HCT116 (cell line): ENCODE measurements around the gene ASPHD1. TPM values are rescaled to one million over a fixed set of nuclear protein-coding genes. Genes with fewer than 3 reads are reported as not detected.

Source experiments
- ATAC-seq: fragments of 200-7000 bp; cut with Tn5 transposase; 2 replicates; pipeline ENCODE4 v1.9.1; 2020; ENCODE audit warnings: mild to moderate bottlenecking, moderate library complexity
- BruUV-seq: library from RNA; stranded (reverse); fragments of 400-500 nt; replicated peaks from 2 replicates; lab custom pipeline; 2021; lab: Mats Ljungman, UMichigan
- CTCF ChIA-PET: fragments of 300-600 bp; sonication (Branson Sonifier 250); formaldehyde crosslinking; loops from one replicate; lab custom pipeline; 2021; ENCODE audit warnings: antibody characterized with exemption; lab: Charles Lee
- POLR2A ChIA-PET: fragments of 300-600, 350-600 bp; sonication (Branson Sonifier 250); formaldehyde crosslinking; loops from one replicate; lab custom pipeline; 2021; ENCODE audit warnings: antibody characterized with exemption; lab: Charles Lee
- RAD21 ChIA-PET, 2 experiments: fragments of 300-600 bp; sonication (Branson Sonifier 250); formaldehyde crosslinking; loops; one replicate each; lab custom pipeline; 2023; ENCODE audit warnings: low total read pairs in 2 of 2; ENCODE audit not compliant: uncharacterized antibody in 2 of 2, unreplicated experiment in 2 of 2, low non-redundant PET in 1 of 2; lab: Charles Lee
- DNase-seq: peaks from one replicate; pipeline ENCODE4 v3.0.0-alpha.2; 2010; ENCODE audit warnings: low read depth, low spot score
- H2AFZ ChIP-seq: fragments of 200-600 bp; shearing (Covaris generic), sonication (generic); 2 replicates; pipeline ENCODE4 v1.6.1; 2017; ENCODE audit warnings: low read depth, mixed run types, mixed read lengths, antibody characterized with exemption, low read length; ENCODE audit not compliant: poor library complexity, severe bottlenecking
- H3K27ac ChIP-seq: 2 replicates; pipeline ENCODE4 v1.5.1; 2012; ENCODE audit warnings: low read depth, low read length
- H3K27me3 ChIP-seq: fragments of 200-600 bp; sonication (generic); 2 replicates; pipeline ENCODE4 v1.6.1; 2016; ENCODE audit warnings: mixed run types, low read length, mixed read lengths; ENCODE audit not compliant: insufficient read depth
- H3K36me3 ChIP-seq, 2 experiments: fragments of 200-500 bp in 1 of 2; fragments of 200-600 bp in 1 of 2; sonication (Bioruptor generic) in 1 of 2; sonication (generic) in 1 of 2; 2 replicates each; pipeline versions ENCODE4 v1.5.1 to v1.6.1; 2014 to 2016; ENCODE audit warnings: low read length in 2 of 2, inconsistent platforms in 1 of 2, mixed read lengths in 1 of 2, mixed run types in 1 of 2; ENCODE audit not compliant: insufficient read depth in 2 of 2, control insufficient read depth in 1 of 2
- H3K4me1 ChIP-seq, 2 experiments: fragments of 200-600 bp in 1 of 2; sonication (generic) in 1 of 2; 2 replicates each; pipeline versions ENCODE4 v1.5.1 to v1.6.1; 2012 to 2017; ENCODE audit warnings: low read length in 2 of 2, inconsistent platforms in 1 of 2, mild to moderate bottlenecking in 1 of 2, mixed read lengths in 1 of 2, mixed run types in 1 of 2, moderate library complexity in 1 of 2; ENCODE audit not compliant: insufficient read depth in 2 of 2, control insufficient read depth in 1 of 2
- H3K4me2 ChIP-seq: fragments of 200-600 bp; sonication (generic); 2 replicates; pipeline ENCODE4 v1.6.1; 2017; ENCODE audit warnings: mixed run types, low read length, mixed read lengths
- H3K4me3 ChIP-seq, 2 experiments: fragments of 200-600 bp in 1 of 2; sonication (generic) in 1 of 2; replicated peaks in 1 of 2; 2 replicates each; pipeline ENCODE4 v1.5.1; 2011 to 2016; ENCODE audit warnings: low read length in 2 of 2, control low read depth in 1 of 2, low read depth in 1 of 2, mild to moderate bottlenecking in 1 of 2, mixed read lengths in 1 of 2, mixed run types in 1 of 2
- H3K79me2 ChIP-seq: fragments of 200-600 bp; sonication (generic); 2 replicates; pipeline ENCODE4 v1.6.1; 2017; ENCODE audit warnings: mild to moderate bottlenecking, mixed run types, low read length, moderate library complexity, mixed read lengths; ENCODE audit not compliant: insufficient read depth
- H3K9ac ChIP-seq: fragments of 200-600 bp; sonication (generic); 2 replicates; pipeline ENCODE4 v1.6.1; 2016; ENCODE audit warnings: low read length, mixed read lengths
- H3K9me2 ChIP-seq: fragments of 200-600 bp; sonication (generic), shearing (Covaris generic); 2 replicates; pipeline ENCODE4 v1.6.1; 2017; ENCODE audit warnings: mixed run types, mild to moderate bottlenecking, moderate library complexity; ENCODE audit not compliant: insufficient read depth
- H3K9me3 ChIP-seq, 2 experiments: fragments of 200-500 bp in 1 of 2; fragments of 200-600 bp in 1 of 2; sonication (Bioruptor generic) in 1 of 2; sonication (generic) in 1 of 2; 2 replicates each; pipeline ENCODE4 v1.6.1; 2014 to 2017; ENCODE audit warnings: low read length in 2 of 2, mixed read lengths in 2 of 2, inconsistent platforms in 1 of 2, low read depth in 1 of 2, mild to moderate bottlenecking in 1 of 2, mixed run types in 1 of 2, moderate library complexity in 1 of 2; ENCODE audit not compliant: control insufficient read depth in 1 of 2, insufficient read depth in 1 of 2
- H4K20me1 ChIP-seq: fragments of 200-600 bp; sonication (generic), shearing (Covaris generic); 2 replicates; pipeline ENCODE4 v1.6.1; 2017; ENCODE audit warnings: mixed run types, mild to moderate bottlenecking, moderate library complexity; ENCODE audit not compliant: insufficient read depth
- ATF3 ChIP-seq: IDR thresholded peaks from 2 replicates; pipeline ENCODE4 v1.6.1; 2012
- CBX3 ChIP-seq: IDR thresholded peaks from 2 replicates; pipeline ENCODE4 v1.6.1; 2012; ENCODE audit warnings: low read depth
- CEBPB ChIP-seq: IDR thresholded peaks from 2 replicates; pipeline ENCODE4 v1.6.1; 2012; ENCODE audit warnings: low read depth
- ELF1 ChIP-seq: IDR thresholded peaks from 2 replicates; pipeline ENCODE4 v1.6.1; 2012; ENCODE audit warnings: low read depth, borderline replicate concordance
- EZH2 ChIP-seq: fragments of 200-600 bp; sonication (generic); IDR thresholded peaks from 2 replicates; pipeline ENCODE4 v1.6.1; 2017; ENCODE audit warnings: antibody characterized with exemption, mixed run types
- JUND ChIP-seq: IDR thresholded peaks from 2 replicates; pipeline ENCODE4 v1.6.1; 2012
- MAX ChIP-seq: IDR thresholded peaks from 2 replicates; pipeline ENCODE4 v1.6.1; 2012
- POLR2AphosphoS5 ChIP-seq: IDR thresholded peaks from 2 replicates; pipeline ENCODE4 v1.6.1; 2011; ENCODE audit warnings: mild to moderate bottlenecking, low read depth, low read length, moderate library complexity
- RAD21 ChIP-seq: IDR thresholded peaks from 2 replicates; pipeline ENCODE4 v1.6.1; 2012; ENCODE audit warnings: low read depth, mild to moderate bottlenecking
- REST ChIP-seq: IDR thresholded peaks from 2 replicates; pipeline ENCODE4 v1.6.1; 2012; ENCODE audit warnings: low read depth
- SIN3A ChIP-seq: IDR thresholded peaks from 2 replicates; pipeline ENCODE4 v1.6.1; 2012; ENCODE audit warnings: low read depth
- SP1 ChIP-seq: IDR thresholded peaks from 2 replicates; pipeline ENCODE4 v1.6.1; 2012; ENCODE audit warnings: low read depth
- YY1 ChIP-seq: IDR thresholded peaks from 2 replicates; pipeline ENCODE4 v1.6.1; 2011; ENCODE audit warnings: low read length, low read depth, moderate library complexity, mild to moderate bottlenecking; ENCODE audit not compliant: insufficient replicate concordance; ENCODE audit errors: extremely low read depth
- ZNF274 ChIP-seq: fragments of 200-500 bp; sonication (Bioruptor generic); IDR thresholded peaks from 2 replicates; pipeline ENCODE4 v1.6.1; 2014; ENCODE audit warnings: mild to moderate bottlenecking, low read depth, low read length, inconsistent platforms
- intact Hi-C: fragments of 100-400 bp; cut with micrococcal nuclease; formaldehyde crosslinking; loops from 2 replicates; pipeline ENCODE4 v1.10.0; 2022
- total RNA-seq: library from RNA; stranded (reverse); gene quantifications from one replicate; pipeline ENCODE4 v1.2.1, GENCODE V29; 2021; ENCODE audit not compliant: unreplicated experiment

The ASPHD1 gene
- total RNA-seq, 1 experiment from 2014 or later, result 18.4 TPM

DNA sequence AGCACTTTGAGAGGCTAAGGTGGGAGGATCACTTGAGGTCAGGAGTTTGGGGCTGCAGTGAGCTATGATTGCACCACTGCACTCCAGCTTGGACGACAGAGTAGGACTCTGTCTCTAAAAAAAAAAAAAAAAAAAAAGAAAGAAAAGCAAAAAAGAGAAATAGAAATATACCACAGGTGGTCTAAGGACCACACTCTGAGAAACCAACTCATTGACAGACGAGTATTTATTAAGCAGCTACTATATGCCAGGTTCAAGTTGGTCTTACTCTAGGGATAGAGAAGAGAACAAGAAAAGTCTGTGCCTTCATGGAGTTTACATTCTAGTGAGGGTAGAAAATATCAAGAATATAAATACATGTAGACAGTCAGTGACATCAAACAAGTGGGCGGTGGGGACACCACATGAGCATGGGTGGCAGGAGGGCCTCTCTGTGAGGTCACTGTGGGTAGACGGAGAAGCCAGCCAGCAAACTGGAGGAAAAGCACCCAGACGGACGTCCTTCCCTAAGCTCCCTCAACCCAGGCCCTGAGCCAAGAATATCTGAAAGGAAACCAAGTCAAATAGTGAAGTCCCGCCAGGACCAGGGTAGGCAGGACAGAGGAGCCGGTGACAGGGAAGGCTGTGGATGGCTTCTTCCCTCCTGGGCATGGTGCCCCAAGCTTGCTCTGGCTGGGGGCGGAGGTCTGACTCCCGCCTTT lies 42.0 kb upstream of the ASPHD1 start:
- Histone ChIP-seq H3K9me2 (no peaks in the 10 kb centered on the region), H3K9ac (no peak overlapping the region), H3K27me3 (no peaks in the 10 kb centered on the region), H3K4me1 (peaks cover 0 to 9% of the 10 kb centered on the region in 2 experiments; a peak in 1 of 4 replicates), H3K4me3 (no peak overlapping the region), H4K20me1 (no peaks in the 10 kb centered on the region), H3K79me2 (peaks cover 20% of the 10 kb centered on the region), H3K4me2 (no peak overlapping the region), H3K27ac (no peak overlapping the region), H2AFZ (no peak overlapping the region), H3K9me3 (no peaks in the 10 kb centered on the region), H3K36me3 (peaks cover 10 to 17% of the 10 kb centered on the region in 2 experiments)
- no peak for DNase-seq
- ChIA-PET RAD21 (no interaction called here), POLR2A (no interaction called here), CTCF (interaction anchor here (2.3 kb wide), 1 partner anchor 9 kb away, joined by 12 read pairs; no protein-coding TSS in a partner anchor)
- ATAC-seq, result no peak
- intact Hi-C loops, result no loop called here
- TF ChIP-seq POLR2AphosphoS5 (no peak), EZH2 (no peak), CEBPB (no peak), JUND (no peak), SIN3A (no peak), ZNF274 (no peak), MAX (no peak), SP1 (no peak), YY1 (no peak)
- BruUV-seq, result TSS peak; percentile 4

GRCh38 chr16:29858974-29859373 lies 41.3 kb upstream of the ASPHD1 start:
- POLR2A ChIA-PET, result no interaction called here
- intact Hi-C loops, result no loop called here
- TF ChIP-seq CEBPB (no peak), ATF3 (no peak), JUND (no peak), CBX3 (no peak), ELF1 (no peak), POLR2AphosphoS5 (no peak), REST (no peak), MAX (no peak), ZNF274 (no peak), RAD21 (no peak)

More at GRCh38 chr16:29858974-29859373, 41.3 kb upstream of the ASPHD1 start:
- Histone ChIP-seq H3K27me3 (no peaks in the 10 kb centered on the region), H4K20me1 (no peaks in the 10 kb centered on the region), H3K79me2 (peaks cover 20% of the 10 kb centered on the region), H3K4me1 (peaks cover 0 to 15% of the 10 kb centered on the region in 2 experiments; a peak in 3 of 4 replicates), H3K27ac (no peak overlapping the region), H3K9me2 (no peaks in the 10 kb centered on the region), H3K4me2 (no peak overlapping the region), H3K9ac (no peak overlapping the region), H3K4me3 (no peak overlapping the region), H2AFZ (no peak overlapping the region), H3K36me3 (peaks cover 10 to 17% of the 10 kb centered on the region in 2 experiments), H3K9me3 (no peaks in the 10 kb centered on the region)
- CTCF ChIA-PET, result interaction anchor here (2.3 kb wide), 1 partner anchor 10 kb away, joined by 12 read pairs; no protein-coding TSS in a partner anchor
- no peak for DNase-seq
- no TSS peak for BruUV-seq
- RAD21 ChIA-PET, result no interaction called here
- no peak for ATAC-seq
